ENCODE results near the gene PNMA8C.

The PNMA8C gene

DNA sequence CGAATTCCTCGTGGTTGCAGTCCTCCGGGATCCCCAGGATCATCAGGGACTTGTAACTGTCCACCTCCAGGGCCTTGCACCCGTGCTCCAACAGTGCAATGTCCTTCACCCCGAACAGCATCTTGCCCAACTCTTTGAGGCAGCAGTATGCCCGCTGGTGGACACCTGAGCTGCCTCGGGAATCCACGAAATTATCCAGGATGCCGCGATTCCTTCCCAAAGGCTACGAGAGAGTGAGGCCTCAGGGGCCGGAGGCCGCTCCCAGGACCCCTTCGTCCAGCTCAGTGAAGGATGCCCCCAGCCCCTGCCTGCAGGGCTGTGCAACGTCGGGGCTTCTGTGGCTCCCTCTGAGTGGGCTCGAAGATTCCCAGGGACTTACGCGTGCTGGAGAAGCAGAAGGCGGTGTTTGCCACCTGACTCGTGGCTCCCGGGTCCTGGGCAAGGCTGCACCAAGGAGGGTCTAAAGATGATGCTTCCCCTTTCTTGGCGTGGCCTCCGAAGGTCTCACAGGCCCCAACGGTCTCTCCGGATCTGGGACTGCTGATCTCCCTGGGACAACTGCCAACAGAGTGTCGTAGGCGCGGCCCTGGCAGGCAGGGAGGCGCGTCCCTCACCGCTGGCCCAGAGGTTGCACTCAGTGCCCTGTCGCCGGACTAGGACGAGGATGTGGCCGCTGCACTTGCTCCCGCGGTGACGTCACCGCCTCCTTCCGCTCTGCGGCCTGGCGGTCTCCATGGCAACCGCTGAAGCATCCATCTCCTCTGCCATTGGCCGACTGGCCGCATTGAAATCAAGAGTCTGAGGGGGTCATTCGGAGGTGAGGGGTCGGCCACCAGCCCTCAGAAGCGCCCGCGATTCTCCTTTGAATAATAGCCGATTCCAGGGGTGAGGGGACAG, at the start of gene PNMA8C:
Gene PNMA8C (minus strand): TSS at position 698 of the 897 bp plus-strand sequence. CDS start 577 bp downstream, at position 121.
- CTCF ChIA-PET: interaction anchor here (1.4 kb wide), 1 partner anchor 25 kb away, joined by 3 read pairs; no protein-coding TSS in a partner anchor

DNA sequence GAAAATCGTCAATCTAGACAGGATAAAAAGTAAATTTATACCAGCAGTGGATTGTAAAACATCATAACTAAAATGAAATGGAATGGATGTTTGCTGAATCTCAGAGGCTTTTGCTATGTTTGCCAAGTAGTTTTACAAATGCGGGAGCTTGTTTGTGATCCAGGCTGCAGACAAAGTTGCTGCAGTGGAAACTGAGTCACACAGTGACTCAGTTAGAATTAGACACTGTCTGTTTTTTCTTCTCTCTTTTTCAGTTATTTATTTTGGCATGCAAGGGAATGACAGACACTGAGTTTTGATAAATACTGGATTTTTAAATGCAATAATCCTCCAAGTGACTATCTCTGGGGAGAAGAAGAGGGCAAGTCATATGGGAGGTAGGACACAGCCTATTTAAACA, 47.2 kb upstream of the PNMA8C start:
- CTCF ChIA-PET: interaction anchor here (1.5 to 2.5 kb wide), 2 partner anchors 10 to 12 kb away, joined by 4 to 11 read pairs; no protein-coding TSS in a partner anchor
- DNase-seq (ENCODE audit: extremely low spot score): no peak
- POLR2A ChIA-PET: no interaction called here
- TF ChIP-seq, protein P1, sequence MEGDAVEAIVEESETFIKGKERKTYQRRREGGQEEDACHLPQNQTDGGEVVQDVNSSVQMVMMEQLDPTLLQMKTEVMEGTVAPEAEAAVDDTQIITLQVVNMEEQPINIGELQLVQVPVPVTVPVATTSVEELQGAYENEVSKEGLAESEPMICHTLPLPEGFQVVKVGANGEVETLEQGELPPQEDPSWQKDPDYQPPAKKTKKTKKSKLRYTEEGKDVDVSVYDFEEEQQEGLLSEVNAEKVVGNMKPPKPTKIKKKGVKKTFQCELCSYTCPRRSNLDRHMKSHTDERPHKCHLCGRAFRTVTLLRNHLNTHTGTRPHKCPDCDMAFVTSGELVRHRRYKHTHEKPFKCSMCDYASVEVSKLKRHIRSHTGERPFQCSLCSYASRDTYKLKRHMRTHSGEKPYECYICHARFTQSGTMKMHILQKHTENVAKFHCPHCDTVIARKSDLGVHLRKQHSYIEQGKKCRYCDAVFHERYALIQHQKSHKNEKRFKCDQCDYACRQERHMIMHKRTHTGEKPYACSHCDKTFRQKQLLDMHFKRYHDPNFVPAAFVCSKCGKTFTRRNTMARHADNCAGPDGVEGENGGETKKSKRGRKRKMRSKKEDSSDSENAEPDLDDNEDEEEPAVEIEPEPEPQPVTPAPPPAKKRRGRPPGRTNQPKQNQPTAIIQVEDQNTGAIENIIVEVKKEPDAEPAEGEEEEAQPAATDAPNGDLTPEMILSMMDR (IDR thresholded peaks at IDR 0.05; ENCODE audit: control extremely low read depth, extremely low read depth, low read depth, missing control alignments): no peak

More for the DNA sequence above, at the start of gene PNMA8C:
- TF ChIP-seq, protein P1 (IDR thresholded peaks at IDR 0.05; ENCODE audit: control extremely low read depth, extremely low read depth, low read depth, missing control alignments): no peak
- DNase-seq (ENCODE audit: extremely low spot score): no peak
- POLR2A ChIA-PET: no interaction called here

DNA sequence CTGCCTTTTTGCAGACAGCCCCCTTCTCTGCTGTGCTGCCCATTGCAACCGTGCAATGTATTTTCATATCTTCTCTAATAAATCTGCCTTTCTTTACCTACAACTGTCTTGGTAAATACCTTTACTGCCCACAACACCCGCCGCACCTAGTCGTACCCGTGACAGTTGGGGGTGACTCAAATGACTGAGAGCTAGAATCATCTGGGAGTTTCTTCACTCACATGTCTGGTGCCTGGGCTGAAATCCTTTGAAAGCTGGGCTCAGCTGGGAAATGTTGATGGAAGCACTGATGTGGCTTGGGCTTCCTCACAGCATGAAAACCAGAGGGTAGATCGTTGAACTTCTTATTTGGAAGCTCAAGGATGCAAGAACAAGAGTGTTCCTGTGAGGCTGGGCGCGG, 45.5 kb upstream of the PNMA8C start:
- CTCF ChIA-PET: interaction anchor here (0.7 to 1.4 kb wide), 8 partner anchors 9 to 446 kb away, joined by 3 to 6 read pairs (median 3); no protein-coding TSS in a partner anchor
- TF ChIP-seq, protein P1 (IDR thresholded peaks at IDR 0.05; ENCODE audit: control extremely low read depth, extremely low read depth, low read depth, missing control alignments): no peak
- POLR2A ChIA-PET: no interaction called here
- DNase-seq (ENCODE audit: extremely low spot score): no peak

DNA sequence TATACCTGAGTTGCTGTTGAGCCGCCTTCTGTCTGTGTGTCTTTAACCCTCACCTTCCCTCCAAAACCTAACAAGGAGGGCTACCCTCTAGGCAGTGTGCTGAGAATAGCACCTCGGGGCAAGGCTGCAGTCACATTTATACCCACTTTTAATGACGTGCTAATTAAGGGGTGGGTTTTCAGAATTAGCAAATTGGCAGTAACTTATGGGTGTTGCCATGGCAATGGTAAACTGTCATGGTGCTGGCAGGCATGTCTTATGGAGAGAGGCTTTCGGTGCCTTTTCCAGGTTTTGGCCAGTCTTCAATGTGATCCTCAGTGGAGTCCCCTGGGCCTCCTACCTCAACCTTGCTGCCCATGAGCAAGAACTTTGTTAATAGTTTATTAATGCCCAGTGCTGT, 43.9 kb upstream of the PNMA8C start:
- POLR2A ChIA-PET: interaction anchor here (0.5 kb wide), 1 partner anchor 11 kb away, joined by 4 read pairs; no protein-coding TSS in a partner anchor
- TF ChIP-seq, protein P1 (IDR thresholded peaks at IDR 0.05; ENCODE audit: control extremely low read depth, extremely low read depth, low read depth, missing control alignments): no peak
- DNase-seq (ENCODE audit: extremely low spot score): no peak
- CTCF ChIA-PET: no interaction called here

DNA sequence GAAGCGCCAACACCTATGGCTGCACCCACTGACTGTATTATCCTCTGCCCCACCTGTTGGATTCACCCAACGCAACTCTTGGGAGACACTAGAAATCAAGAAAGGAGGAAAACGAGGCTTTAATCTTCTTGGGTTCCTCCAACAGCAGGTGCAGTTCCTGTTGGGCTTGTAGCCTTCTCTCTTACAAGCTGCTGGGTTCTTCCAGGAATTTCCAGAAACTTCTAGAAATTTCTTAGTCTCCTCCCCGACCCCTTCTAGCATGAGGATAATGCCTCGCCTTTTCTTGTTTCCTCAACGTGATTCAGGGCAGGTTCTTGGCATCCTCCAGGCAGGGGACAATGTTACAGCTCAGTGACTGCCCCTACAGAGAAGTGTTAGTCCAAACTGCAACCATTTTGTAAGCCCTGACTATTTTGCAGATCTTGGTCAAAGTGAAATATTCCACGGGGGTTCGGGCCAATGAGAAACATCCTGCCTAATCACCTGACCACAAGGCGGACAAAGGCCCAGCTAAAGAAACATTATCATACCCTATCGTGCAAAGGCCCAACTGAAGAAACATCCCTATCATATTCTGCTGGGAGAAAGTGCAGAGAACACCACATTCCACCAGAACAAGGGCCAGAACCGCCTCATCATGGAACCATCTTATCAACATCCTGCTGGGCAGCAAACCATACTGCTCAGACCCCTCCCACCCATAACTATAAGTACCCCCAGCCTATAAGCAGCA, 43.2 kb upstream of the PNMA8C start:
- ChIA-PET CTCF (interaction anchor here (0.8 kb wide), 1 partner anchor 70 kb away, joined by 3 read pairs; no protein-coding TSS in a partner anchor), POLR2A (interaction anchor here (0.5 kb wide), 1 partner anchor 11 kb away, joined by 4 read pairs; no protein-coding TSS in a partner anchor)
- DNase-seq (ENCODE audit: extremely low spot score): no peak
- TF ChIP-seq, protein P1 (IDR thresholded peaks at IDR 0.05; ENCODE audit: control extremely low read depth, extremely low read depth, low read depth, missing control alignments): no peak

DNA sequence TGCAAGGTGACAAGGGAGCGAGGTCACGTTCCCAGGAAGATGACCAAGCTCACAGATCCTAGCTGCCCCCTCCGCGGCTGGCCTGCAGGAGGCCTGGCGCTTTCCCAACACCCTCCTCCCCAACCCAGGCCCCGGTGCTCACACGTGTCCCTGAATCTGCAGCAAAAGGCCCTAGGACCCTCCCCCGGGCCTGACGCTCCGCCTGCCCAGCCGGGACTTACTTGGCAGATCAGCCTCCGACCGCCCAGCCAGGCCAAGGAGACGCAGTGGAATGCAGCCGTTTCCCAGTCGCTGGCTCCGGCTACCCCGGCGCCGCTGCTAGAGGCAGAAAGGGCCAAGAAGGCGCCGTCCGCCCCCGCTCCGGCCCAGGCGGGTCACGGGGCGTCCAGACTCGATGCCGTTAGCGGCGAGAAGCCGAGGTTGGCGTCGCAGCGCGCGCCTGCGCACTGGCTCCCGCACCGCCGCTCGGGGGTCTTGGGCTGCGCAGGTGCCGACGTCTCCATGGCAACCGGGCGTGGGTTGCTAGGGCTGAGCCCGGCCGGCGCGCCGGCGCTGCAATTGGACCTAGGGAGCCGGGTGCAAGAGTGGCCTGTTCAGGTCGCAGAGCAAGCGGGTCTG, 42.5 kb upstream of the PNMA8C start, which contains the start of gene PNMA8A:
Gene PNMA8A (minus strand): TSS at position 448 of the 618 bp plus-strand sequence. CDS start 528 bp downstream, outside the sequence.
- TF ChIP-seq, protein P1 (IDR thresholded peaks at IDR 0.05; ENCODE audit: control extremely low read depth, extremely low read depth, low read depth, missing control alignments): no peak
- POLR2A ChIA-PET: no interaction called here
- CTCF ChIA-PET: interaction anchor here (1.1 kb wide), 1 partner anchor 11 kb away, joined by 3 read pairs; no protein-coding TSS in a partner anchor
- DNase-seq (ENCODE audit: extremely low spot score): no peak
